Activated CD4-positive, alpha-beta T cell treated with anti-CD3 and anti-CD28 coated beads for 24 hours (primary cell): Measurements from ENCODE around the gene STX3.
"Not testable (repeated sequence)": the region's sequence is repeated elsewhere in the genome, so short reads cannot be mapped to it uniquely, and the experiment has no call there.

Experiments used
- DNase-seq, 2 donors: peaks; one replicate each; pipeline ENCODE4 v3.0.0-alpha.2; 2020; ENCODE audit warnings: low read depth in 2 of 2

STX3 gene

DNA sequence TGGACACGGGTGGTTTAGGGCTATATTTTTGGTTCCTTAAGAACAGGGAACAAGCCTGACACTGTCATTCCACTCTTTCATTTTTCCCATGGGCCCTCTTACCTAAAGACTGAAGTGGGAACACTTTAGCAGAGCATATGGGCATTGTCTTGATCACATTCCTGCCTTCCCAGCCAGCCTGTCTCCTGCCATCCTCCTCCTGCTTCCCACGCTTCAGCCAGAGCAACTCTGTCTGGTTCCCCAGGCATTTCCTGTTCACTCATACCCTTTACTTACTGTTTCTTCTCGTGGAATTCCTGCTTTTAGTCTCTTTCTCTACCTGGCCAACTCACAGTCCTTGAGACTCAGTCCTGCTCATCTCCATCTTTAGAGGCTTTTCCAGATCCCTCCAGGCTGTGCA, 32.6 kb downstream of the STX3 start:
- no peak for DNase-seq

DNA sequence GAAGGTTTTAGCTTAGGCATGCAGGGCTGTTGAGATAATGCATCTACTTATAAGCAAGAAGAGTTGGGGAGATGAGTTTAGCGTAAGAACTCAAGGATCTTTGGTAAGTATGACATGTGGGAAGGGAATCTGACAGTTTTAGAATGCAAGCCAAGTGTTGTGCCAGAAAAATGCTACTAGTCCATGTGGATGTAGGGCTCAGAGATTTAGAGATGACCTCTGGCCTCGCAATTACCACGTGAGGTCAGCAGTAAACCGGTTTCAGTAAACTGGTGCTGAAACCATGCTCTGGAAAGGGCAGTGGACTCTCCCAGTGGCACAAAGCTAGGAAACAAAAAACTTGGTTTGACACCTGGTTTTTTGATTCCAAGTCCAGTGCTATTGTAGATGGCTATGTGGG, 36.5 kb downstream of the STX3 start:
- no peak for DNase-seq

DNA sequence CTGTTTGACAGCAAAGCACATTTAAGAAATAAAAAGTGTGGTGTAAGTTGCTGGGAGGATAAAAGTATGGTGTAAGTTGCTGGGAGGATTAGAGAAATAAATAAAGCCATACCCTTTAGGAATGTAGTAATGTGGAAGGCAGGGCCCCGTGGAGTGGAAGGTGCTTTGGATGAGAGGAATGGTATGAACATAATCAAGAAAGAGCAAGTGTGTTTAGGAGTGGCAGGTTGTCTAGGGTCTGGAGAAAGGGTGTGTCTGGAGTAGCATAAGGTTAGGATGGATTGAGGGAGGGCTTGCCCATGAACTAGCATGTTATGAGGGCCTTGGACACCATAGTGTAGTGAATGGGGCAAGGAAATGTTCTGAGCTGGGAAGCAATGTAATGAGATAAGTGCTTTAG, 37.3 kb downstream of the STX3 start:
- no peak for DNase-seq

DNA sequence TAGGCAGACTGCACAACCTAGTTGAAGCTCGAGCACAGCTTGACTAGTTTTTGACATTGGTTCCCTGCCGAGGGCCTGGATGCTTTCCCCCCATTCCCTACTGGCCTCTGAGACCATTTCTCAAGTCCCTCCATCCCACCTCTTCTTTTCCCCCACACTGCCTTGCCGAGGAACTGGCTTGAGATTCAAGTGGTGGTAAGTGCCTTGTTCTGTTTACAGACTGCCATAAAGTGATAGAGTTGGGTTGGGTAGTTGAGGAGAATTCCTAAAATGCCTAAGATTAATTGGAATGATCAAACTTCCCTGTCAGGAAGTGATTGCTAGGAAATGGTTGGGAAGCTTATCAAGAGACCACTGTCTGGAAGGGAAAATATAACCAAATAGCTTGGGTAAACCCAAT, 39.2 kb downstream of the STX3 start:
- DNase-seq, result no peak

DNA sequence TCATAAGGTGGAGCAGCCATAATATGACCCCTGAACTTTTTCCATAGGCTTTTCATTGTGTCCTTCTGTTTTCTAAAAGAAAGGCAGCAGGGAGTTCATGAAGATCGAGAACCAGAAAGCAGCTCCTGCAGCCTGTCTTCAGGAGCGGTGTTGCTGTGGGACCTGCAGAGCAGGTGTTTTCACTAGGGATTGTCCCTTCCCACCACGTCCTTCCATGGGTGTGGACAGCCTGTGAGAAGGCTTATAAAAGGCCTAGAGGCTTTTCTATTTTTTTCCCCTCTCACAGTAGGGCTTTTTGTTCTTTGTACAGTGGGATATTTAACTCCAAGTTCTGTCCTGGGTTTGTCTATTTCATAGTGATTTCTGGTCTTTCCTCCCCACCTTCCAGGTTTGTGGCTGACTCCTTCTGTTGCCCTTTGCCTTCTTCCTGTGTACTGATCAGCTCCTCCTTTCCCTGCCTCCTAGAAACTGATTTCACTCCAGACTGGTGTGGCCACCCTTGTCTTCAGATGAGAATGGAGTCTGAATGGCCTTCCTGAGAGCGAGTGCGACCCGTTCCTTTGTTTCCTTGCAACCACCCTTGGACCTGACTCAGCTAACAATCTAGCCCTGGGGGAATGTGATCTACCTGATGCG, 45.3 kb downstream of the STX3 start:
- no peak for DNase-seq

DNA sequence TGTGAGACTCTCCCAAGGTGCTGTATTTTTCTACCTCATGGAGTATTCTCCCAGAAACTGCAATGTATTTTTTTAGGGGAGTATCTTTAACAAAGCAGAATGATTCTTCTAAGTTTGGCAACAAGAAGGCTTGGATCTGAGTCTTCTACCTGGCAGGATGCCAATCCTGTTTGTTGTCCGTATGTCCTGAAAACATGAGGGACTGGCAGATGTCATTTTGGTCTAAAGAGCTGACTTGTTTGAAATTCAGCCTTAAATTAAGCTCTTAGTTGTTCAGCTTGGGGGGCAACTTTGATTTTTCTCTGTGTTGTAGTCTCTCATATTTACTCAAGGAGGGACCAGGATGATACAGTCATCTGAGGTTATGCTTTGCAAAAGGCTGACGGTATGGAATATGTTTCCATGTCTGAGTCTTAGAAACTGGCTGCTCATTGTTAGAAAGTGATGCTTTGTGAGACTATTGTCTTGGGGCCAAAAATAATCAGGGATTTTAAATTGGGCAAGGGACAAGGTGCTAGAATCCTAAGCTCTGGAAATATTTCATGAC, 46.1 kb downstream of the STX3 start:
- no peak for DNase-seq

DNA sequence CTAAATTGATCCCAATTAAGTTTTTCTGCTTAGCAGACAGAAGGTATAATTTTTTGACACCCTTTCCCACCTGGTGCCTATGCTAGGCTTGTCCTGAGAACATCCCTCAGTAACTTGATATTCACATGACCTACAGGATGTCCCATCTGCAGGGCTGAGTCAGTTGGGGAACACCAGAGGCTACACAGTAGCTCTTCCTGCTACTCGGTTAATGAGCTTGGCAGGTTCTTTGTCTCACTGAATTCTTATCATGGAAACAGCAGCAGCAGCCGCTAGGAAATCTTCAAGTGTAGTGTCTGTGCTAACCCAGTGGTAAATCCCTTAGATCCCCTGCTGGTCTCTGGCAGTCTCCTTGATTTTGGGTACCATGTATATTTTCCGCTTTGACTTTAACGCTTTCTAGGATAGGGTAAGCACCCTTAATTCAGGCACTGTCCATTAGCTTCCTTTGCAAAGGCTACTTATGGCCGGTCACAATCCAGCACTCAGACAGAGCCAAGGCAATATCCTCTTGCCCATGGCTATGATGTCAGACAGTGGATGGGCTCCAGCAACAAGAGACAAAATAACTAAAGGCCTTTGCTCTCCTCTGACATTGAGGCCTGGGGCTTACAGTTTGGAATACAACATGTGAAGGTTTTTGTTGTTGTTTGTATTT, 46.9 kb downstream of the STX3 start:
- no peak for DNase-seq

DNA sequence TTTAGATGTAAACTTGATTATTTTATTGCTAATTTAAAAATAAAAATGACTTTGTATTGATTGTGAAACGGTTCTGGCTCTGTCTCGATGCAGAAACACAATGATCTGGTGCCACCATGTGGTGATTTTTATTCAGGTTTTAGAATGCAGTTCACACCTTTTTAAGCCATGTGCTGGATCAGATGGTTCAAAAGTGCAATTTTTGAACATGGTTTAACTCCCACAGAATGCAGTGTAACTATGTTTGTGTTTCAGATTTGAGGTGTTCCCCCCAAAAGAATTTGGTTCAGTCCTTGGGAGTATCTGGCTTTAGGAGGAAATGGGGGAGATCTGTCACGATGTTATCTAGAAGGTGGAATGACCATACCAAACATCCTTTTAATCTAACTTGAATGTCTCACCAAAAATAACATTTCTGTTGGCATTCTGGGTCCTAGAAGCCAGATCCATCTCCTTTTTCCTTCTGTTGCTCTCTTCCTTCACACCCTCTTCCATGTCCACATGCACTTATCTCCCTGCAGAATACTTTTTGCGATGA, 47.5 kb downstream of the STX3 start:
- peak in 1 of 2 donors; percentile 18 for DNase-seq

DNA sequence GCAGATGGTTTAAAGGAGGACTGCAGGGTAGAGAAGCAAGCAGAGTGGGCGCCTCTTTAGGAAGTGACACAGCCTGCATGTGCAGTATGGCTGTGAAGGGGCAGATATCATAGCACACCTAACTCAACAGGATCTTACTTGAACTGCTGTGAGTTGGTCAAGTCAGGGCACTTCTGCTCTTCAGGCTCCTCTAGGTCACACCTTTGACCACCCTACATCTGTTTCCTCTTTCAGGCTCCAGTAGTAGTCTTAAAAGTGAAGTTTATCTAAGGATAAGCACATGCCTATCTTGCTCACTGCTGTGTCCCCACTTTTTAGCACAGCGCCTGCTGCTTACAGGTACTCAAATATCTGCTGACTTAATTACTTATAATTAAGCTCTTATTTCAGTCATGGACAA, 48.9 kb downstream of the STX3 start:
- no peak for DNase-seq

DNA sequence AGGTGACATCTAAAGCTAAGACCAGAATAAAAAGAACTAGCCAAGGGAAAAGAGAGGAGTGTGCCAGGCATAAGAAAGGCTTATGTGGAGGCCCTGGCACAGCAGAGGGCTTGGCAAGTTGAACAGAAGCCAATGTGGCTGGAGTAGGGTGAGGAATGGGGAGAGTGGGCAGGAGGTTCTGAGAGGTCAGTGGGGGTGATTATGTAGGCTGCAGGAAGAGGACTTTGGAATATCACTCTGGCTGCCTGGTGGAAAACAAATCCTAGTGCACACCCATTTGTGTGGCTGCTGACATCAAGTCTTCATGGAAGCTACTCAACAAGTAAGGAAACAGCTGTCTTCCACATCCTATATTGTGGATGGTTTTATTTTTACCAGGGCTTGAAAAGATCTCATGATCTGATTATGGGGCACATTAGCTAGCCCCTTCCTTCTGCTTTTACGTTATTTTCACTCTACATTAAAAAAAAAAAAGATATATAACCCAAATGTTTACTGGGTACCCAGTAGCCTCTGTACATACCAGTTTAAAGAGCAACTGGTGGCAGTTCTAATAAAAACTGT, 52.0 kb downstream of the STX3 start:
- no peak for DNase-seq

DNA sequence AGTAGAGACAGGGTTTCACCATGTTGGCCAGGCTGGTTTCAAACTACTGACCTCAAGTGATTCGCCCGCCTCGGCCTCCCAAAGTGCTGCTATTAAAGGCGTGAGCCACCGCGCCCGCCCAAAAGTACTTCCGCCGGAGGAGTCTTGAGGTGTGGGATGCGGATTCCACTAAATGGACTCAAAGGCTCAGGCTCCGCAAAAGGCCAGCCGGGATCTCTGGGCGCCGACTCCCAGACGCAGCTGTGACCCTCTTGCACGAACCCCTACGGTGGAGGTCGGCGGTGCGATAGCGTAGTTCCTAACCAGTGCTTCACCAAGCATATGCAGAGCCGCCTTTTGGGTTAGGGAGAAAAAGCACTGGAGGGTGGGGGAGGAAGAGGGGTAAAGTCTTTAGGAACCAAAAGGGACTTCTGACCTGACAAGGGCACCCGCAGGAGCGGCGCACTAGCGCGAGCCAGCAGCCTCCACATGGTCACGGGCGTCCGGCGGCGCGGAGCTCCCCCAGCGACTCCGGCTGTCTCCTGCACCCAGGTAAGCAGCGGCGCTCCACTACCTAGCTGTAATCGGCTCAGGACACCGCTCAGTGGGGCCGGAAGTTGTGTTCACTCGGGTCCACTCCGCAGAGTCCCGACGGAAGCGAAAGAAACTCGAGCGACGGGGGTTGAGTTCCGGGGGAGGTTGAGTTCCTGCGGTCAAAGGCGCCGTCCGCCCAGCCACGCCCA, 55.2 kb downstream of the STX3 start, which contains the start of gene MRPL16:
Gene MRPL16, minus strand, starts transcription at position 590 of the 722 bp plus-strand sequence. Its CDS starts 120 bp downstream, at position 470.
- peak; percentile 81 to 84 for DNase-seq

DNA sequence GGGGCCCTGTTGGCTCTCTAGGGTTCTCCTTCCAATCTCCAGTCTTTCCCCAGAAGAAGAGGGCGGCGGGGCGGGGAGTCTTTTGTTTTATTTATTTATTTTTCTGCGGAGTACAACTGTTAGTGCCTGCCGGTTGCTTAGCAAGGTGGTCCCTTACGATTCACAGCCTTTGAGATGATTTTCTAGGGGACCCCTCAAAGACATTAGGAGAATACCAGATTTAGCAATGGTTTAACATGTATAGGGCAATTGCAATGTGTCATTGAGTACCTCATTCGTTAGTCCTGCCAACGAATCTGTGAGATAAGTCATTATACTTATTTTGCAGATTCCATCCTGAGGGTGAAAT, 55.7 kb downstream of the STX3 start:
- DNase-seq, result no peak

DNA sequence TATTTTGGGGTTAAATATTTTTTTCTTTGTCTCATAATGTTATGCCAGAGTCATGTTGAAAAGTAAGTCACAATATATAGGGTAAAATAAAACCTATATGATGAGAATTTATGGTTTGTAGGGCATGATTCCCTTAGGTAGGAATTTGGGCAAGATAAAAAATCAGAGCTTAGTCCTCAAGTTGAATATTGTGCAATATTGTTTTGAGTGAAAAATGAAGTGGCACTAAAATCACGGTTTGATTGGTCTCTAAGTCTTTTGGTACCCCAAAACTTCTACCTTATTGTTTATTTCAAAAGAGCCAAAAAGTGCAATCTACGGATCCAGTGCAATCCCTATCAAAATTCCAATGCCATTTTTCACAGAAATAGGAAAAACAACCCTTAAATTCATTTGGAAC, 57.0 kb downstream of the STX3 start:
- no peak for DNase-seq

DNA sequence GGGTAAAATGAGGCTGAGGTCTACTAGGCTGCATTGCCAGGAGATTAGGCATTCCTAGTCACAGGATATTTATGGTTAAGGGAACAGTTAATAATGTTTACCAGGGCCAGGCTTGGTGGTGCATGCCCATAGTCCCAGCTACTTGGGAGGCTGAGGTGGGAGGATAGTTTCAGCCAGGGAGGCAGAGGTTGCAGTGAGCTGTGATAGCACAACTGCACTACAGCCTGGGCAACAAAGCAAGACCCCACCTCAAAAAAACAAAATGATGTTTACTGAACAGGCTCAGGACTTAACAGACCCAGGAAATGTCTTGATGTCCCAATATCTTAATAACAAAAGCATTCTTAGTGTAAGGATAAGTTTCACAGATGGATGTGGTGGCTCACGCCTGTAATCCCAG, 58.2 kb downstream of the STX3 start:
- no peak for DNase-seq

DNA sequence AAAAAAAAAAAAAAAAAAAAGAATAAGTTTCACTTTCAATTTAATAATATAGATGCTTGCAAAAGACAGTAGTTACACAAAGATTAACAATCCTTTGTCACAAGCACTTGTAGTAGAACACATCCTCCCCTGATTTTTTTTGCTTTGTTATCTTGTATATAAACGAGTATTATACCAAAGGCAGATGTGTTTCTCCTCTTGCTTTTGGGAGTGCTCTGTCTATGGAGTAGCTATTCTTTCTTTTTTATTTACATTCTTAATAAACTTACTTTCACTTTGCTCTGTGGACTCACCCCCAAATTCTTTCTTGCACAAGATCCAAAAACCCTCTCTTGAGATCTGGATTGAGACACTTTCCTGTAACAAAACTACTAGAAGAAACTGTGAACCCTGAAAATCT, 58.8 kb downstream of the STX3 start:
- no peak for DNase-seq

DNA sequence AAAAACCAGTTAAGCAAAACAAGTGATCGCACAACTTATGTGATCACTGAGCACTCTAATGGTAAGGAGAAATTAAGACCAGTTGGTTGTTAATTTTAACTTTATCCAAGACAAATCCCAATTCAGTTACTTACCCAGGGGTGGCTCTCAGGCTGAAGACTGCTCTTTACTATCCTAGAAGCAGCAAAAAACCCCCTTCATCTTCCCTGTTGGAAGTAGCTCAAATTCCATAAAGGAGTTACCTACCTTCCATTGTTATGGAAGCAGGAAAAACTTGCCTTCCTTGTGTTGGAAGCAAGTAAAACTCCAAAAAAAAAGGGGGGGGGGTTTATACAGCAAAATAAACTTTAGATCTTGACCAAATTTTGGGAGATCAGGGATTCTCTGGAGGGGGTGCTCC, 60.6 kb downstream of the STX3 start:
- DNase-seq, result no peak

DNA sequence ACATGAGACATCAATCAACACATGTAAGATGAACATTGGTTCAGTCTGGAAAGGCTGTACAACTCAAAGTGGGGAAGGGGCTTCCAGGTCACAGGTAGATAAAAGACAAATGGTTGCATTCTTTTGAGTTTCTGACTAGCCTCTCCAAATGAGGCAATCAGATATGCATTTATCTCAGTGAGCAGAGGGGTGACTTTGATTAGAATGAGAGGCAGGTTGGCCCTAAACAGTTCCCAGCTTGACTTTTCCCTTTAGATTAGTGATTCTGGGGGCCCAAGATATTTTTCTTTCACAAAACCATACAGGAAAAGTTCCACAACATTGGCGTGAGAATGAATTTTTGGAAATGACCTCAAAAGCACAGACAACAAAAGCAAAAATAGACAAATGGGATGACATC, 61.3 kb downstream of the STX3 start:
- DNase-seq, result not testable (repeated sequence)

DNA sequence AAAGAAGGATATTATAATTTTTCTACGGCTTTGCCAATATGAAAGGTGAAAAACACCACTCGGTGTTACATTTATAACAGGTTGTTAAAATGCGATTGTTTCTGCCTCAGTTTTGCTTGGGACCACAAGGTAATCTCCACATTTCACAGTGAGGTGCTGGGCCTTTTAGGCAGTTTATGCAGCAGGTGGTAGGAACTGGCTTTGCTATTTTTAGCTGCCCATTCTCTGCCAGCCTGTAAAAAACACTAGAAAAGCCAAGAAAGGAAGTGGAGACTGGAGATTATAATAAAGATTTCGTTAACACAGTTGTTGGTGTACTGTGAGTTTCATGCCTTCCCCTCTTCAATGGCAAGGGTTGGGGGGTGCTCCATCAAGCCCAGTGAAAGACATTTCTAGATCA, 63.4 kb downstream of the STX3 start:
- DNase-seq, result no peak

DNA sequence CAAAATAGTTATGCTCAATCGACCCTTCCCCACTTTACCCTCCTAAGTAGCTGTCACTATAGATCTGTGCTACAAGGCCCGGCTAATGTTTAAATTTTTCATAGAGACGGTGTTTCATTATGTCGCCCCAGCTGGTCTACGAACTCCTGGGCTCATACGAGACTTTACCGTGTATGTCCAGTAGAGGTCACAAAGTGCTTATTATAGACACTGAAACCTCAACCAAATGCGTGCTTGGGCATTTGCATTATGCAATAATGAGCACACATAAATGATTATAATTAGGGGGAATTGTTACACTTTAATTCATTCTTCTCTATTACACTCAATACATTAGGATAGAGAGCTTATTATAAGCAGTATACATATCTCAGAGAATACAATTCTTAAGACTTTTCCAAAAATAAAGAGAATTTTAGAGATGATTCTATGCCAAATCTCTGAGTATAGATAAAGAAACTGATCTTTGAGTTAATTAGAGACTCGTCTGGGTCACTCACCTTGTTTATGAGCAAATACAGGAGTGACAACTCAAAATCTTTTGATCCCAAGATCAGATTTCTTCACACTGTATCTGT, 67.9 kb downstream of the STX3 start:
- no peak for DNase-seq

DNA sequence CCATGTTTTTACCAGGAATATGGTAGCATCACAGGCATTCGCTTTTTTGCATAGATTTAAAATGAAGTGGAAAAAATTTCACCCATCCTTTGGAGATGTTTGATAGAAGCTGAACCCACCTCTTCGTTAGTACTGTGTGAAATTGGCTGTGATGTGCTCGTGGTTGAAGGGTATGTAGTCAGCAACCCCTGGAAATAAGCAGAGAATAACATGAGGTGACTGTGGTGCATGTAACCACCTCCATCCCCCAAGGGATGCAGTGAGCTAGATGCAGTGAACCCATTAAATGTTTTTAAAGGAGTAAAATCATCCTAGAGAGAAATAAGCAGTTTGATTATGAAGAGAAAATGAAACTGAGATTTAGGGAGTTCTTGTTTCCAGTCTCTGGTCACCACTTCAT, 74.2 kb downstream of the STX3 start:
- DNase-seq, result no peak

DNA sequence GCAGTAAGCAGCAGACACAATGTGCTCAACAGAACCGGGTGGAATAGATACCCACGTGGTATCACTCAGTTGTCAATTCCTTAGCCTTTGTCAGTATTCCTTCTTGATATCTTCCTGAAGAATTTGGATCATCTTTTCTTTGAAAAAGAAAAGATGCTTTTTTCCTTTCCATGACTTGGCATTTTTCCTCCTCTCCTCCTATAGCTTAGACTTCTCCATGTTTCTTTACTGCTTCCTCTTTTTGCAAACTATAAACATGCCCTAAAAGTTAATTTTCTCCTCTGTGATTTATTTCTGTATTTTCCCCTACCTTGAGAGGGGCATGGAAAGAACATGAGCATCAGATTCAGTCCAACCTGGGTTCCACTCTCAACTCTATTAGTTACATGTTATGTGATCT, 78.4 kb downstream of the STX3 start:
- no peak for DNase-seq

DNA sequence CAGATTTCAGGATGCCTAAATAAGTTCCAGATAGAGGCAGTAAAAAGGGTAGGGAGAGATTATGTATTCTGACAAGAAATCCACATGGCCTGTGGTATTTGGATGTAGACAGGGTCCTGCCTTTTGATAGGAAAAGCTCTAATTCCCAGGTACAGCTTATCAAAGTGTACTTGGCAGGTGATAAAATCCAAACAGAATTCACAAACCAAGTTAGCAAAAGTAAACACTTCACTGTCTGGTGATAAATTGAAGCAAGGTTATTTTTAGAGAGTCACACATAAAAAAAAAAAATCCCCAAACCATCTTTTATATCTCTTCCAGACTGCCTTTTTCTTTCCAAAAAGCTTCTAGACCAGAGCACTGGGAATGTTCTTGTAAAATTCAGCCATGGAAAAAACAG, 84.4 kb downstream of the STX3 start:
- DNase-seq, result no peak
